Stomach (tissue), 9 donors: Measurements from ENCODE around the gene NRXN2. TPM values are rescaled to one million over a fixed set of nuclear protein-coding genes. Genes with fewer than 3 reads are reported as not detected.

ENCODE experiments used
- DNase-seq, 2 donors: peaks; one replicate each; pipeline versions ENCODE4 v3.0.0 to v3.0.0-alpha.2; 2013 to 2019
- H3K27ac ChIP-seq, 5 donors: fragments of 200-600 bp in 4 of 5; sonication (generic) in 4 of 5; one replicate each; pipeline ENCODE4 v1.5.1; 2013 to 2019; ENCODE audit warnings: mild to moderate bottlenecking in 1 of 5, moderate library complexity in 1 of 5
- H3K27me3 ChIP-seq, 3 donors: fragments of 200-600 bp; sonication (generic); one replicate each; pipeline ENCODE4 v1.5.1; 2017 to 2019; ENCODE audit warnings: mixed run types in 1 of 3
- H3K36me3 ChIP-seq, 4 donors: fragments of 200-600 bp; sonication (generic); 1 replicate in 3 of 4; 2 replicates in 1 of 4; pipeline ENCODE4 v1.5.1; 2016 to 2019
- H3K4me1 ChIP-seq, 4 donors: fragments of 200-600 bp; sonication (generic); one replicate each; pipeline ENCODE4 v1.5.1; 2016 to 2019
- H3K4me3 ChIP-seq, 4 donors: fragments of 200-600 bp; sonication (generic) in 3 of 4; one replicate each; pipeline ENCODE4 v1.5.1; 2016 to 2019; ENCODE audit warnings: mild to moderate bottlenecking in 1 of 4
- H3K9me3 ChIP-seq, 4 donors: fragments of 200-600 bp; sonication (generic); one replicate each; pipeline ENCODE4 v1.5.1; 2016 to 2019
- CTCF ChIP-seq, 7 experiments: fragments of 450-650 bp in 4 of 7; fragments of 200-600 bp in 3 of 7; sonication (generic) in 3 of 7; IDR thresholded peaks; one replicate each; pipeline ENCODE4 v1.5.1; 2016 to 2019; ENCODE audit warnings: antibody characterized with exemption in 7 of 7, control low read depth in 2 of 7, mild to moderate bottlenecking in 1 of 7
- EP300 ChIP-seq: sonication (generic); formaldehyde crosslinking; IDR thresholded peaks from one replicate; pipeline ENCODE4 v1.6.1; 2017; ENCODE audit warnings: antibody characterized with exemption
- POLR2A ChIP-seq, 4 donors: fragments of 450-650 bp; IDR thresholded peaks; one replicate each; pipeline ENCODE4 v1.6.1; 2016; ENCODE audit warnings: antibody characterized with exemption in 4 of 4, control low read depth in 2 of 4, mild to moderate bottlenecking in 1 of 4, moderate library complexity in 1 of 4
- POLR2AphosphoS5 ChIP-seq, 3 donors: sonication (generic); formaldehyde crosslinking; IDR thresholded peaks; one replicate each; pipeline ENCODE4 v1.6.1; 2016; ENCODE audit warnings: antibody characterized with exemption in 3 of 3
- WGBS, 5 donors: extraction: QIAGEN DNeasy Blood & Tissue Kit in 3 of 5; methylation state at CpG; one replicate each; pipeline versions ENCODE4 v1.1.5 to v1.1.7; 2013 to 2018; 5-methylcytosine and 5-hydroxymethylcytosine counted together
- intact Hi-C: fragments of 100-400 bp; cut with DNase I; formaldehyde crosslinking; loops from one replicate; pipeline ENCODE4 v1.15.1; 2023; ENCODE audit warnings: low total_unique reads
- polyA plus RNA-seq, 3 donors: library from polyadenylated mRNA; stranded (reverse); fragments of 200-250 nt; gene quantifications; one replicate each; pipeline ENCODE4 v1.2.3, GENCODE V29; 2013
- total RNA-seq, 5 donors: library from RNA; depleted of rRNA; stranded (reverse); fragments of >200 nt; gene quantifications; one replicate each; pipeline versions ENCODE4 v1.1.0 to v1.2.3, GENCODE V29; 2014 to 2016
- donor health status: healthy with polysubstance abuse.
- donor health status: Bipolar disorder and iron deficiency.
- donor health status: healthy.

The NRXN2 gene
- total and polyA plus RNA-seq, 8 donors: 0.14 to 16.9 (median 1.2) TPM; not detected in 4

- H3K9me3 ChIP-seq: no peaks in the 10 kb centered on the region
- intact Hi-C loops: no loop called here
- peaks cover 0 to 8% (median 0%) of the 10 kb centered on the region in 3 donors for H3K27me3 ChIP-seq
- no peaks in the 10 kb centered on the region for H3K36me3 ChIP-seq
- TF ChIP-seq EP300: no peak
- no peak for TF ChIP-seq POLR2AphosphoS5 (IDR thresholded peaks at IDR 0.05)
- TF ChIP-seq CTCF (IDR thresholded peaks at IDR 0.05): no peak
- no peak for TF ChIP-seq POLR2A (IDR thresholded peaks at IDR 0.05)
- H3K4me3 ChIP-seq: no peak overlapping the region
- WGBS, 5 donors: 83 to 97% (median 88%) methylated on average over 3 of the region's 3 CpGs
- peaks cover 0 to 9% (median 0%) of the 10 kb centered on the region in 4 donors for H3K4me1 ChIP-seq
- H3K27ac ChIP-seq: no peak overlapping the region
- no peak for DNase-seq
These were observed 152.7 kb downstream of the NRXN2 start for GRCh38 chr11:64570341-64570740.

- Histone ChIP-seq H3K36me3 (no peaks in the 10 kb centered on the region), H3K27ac (no peak overlapping the region), H3K9me3 (no peaks in the 10 kb centered on the region), H3K27me3 (peaks cover 0 to 8% (median 0%) of the 10 kb centered on the region in 3 donors), H3K4me3 (no peak overlapping the region), H3K4me1 (peaks cover 0 to 9% (median 0%) of the 10 kb centered on the region in 4 donors)
- intact Hi-C loops: no loop called here
- no peak for DNase-seq
- WGBS, 5 donors: 82 to 93% (median 89%) methylated on average over 4 to 8 of the region's 8 CpGs
- TF ChIP-seq EP300 (no peak), POLR2AphosphoS5 (IDR thresholded peaks at IDR 0.05) (no peak), POLR2A (IDR thresholded peaks at IDR 0.05) (no peak), CTCF (IDR thresholded peaks at IDR 0.05) (no peak)
These were observed 153.6 kb downstream of the NRXN2 start for GRCh38 chr11:64569300-64569970.

- 76 to 86% (median 83%) methylated on average over 3 to 8 of the region's 8 CpGs for WGBS, 5 donors
- no peaks in the 10 kb centered on the region for H3K36me3 ChIP-seq
- peaks cover 0 to 9% (median 0%) of the 10 kb centered on the region in 4 donors for H3K4me1 ChIP-seq
- peaks cover 0 to 8% (median 0%) of the 10 kb centered on the region in 3 donors for H3K27me3 ChIP-seq
- DNase-seq: no peak
- H3K9me3 ChIP-seq: no peaks in the 10 kb centered on the region
- no peak overlapping the region for H3K4me3 ChIP-seq
- intact Hi-C loops: no loop called here
- no peak overlapping the region for H3K27ac ChIP-seq
- TF ChIP-seq CTCF (IDR thresholded peaks at IDR 0.05): no peak
- TF ChIP-seq EP300: no peak
- TF ChIP-seq POLR2AphosphoS5 (IDR thresholded peaks at IDR 0.05): no peak
- TF ChIP-seq POLR2A (IDR thresholded peaks at IDR 0.05): no peak
These were observed 154.3 kb downstream of the NRXN2 start for GRCh38 chr11:64568584-64569140.

GRCh38 chr11:64568041-64568571 lies 154.9 kb downstream of the NRXN2 start:
- Histone ChIP-seq H3K4me1 (peaks cover 0 to 9% (median 0%) of the 10 kb centered on the region in 4 donors), H3K36me3 (no peaks in the 10 kb centered on the region), H3K4me3 (no peak overlapping the region), H3K9me3 (no peaks in the 10 kb centered on the region), H3K27ac (no peak overlapping the region), H3K27me3 (peaks cover 0 to 8% (median 0%) of the 10 kb centered on the region in 3 donors)
- intact Hi-C loops: no loop called here
- no peak for DNase-seq
- TF ChIP-seq POLR2A (IDR thresholded peaks at IDR 0.05) (no peak), EP300 (no peak), POLR2AphosphoS5 (IDR thresholded peaks at IDR 0.05) (no peak), CTCF (IDR thresholded peaks at IDR 0.05) (no peak)
- WGBS, 5 donors: 67 to 85% (median 73%) methylated on average over 21 to 34 of the region's 34 CpGs
